Stimulated activated CD4-positive, alpha-beta T cell treated with anti-CD3 and anti-CD28 coated beads, Interleukin-2, amount 100 ng/mL, for 24 hours (primary cell): ENCODE data around the gene SRPK2.

Experiments
- DNase-seq, 2 donors: peaks; one replicate each; pipeline ENCODE4 v3.0.0-alpha.2; 2020

Gene SRPK2

DNA sequence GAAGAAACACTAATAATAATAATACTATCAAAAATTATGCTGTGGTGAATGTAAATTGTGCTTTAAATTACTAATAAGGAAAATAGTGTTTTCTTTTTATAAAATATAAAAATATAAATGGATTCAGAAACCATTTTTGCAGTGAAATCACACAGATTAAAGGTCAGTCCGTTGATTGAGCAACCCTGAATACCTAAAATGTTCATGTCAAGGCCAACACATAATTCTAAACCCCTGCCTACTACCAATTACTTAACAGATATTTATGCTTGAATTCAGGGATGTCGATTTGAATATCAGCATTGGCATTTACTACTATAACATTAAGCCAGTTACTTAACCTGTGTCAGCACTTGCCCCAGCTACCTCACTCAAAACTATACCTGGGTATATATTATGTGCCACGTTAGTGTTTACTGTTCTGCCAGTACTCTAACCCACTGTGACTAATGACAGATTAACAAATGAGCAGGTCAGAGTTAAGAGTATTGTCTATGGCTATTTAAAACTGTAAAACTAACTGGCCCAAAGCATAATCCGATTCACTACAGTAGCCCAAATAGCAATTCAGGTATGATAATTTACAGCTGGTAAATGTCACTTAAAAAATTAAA is 209.7 kb downstream of the SRPK2 start:
- no peak for DNase-seq

DNA sequence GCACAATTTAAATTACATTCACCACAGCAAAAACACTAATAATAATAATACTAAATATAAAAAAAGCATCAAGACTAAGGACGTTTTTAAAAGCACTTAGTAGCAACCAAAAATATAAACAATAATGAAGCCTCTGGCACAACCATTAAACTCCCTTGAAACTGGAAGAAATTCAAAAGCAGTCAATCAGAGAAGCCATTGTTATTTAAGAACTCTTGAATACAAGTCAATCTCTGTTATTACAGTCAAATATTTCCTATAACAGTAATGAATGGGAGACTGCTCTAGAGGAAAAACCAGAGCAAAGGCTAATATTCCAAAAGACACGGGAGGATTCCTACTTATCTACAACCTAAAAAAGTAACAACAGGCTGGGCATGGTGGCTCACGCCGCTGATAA is 210.5 kb downstream of the SRPK2 start:
- DNase-seq, result no peak

DNA sequence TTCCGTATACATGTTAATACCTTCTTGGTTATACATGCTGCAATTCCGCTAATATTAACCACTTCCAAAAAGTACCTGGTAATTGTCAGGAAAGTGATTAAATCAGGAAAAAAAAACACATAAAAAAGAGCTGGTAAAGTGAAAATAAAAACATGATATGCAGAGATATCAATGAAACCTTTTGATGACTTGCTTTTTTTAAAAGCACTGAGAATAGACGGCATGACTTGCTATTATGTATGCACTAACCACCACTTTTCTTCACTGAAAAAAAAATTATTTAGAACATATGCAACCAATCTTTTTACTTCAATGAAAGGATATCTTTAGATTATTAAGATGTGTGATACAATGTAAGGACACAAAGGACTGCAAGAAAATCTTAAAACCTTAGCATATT is 211.7 kb downstream of the SRPK2 start:
- no peak for DNase-seq

DNA sequence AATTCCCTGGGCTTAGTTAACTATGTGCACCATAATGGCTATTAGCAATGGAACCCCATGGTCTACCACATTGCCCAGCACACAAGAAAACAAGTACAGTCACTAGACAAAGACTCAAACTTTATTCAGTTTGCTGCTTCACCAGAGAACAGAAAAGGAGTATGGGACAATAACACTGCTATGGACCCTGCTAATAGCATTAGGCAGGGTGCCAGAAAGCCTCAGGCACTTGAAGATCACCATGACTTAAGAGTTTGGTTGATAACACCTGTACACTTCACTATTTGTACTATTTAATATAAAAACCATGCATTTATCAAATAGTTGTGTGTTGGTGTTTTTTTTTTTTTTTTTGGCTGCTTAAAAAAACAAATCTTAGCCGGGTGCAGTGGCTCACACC is 215.1 kb downstream of the SRPK2 start:
- no peak for DNase-seq

DNA sequence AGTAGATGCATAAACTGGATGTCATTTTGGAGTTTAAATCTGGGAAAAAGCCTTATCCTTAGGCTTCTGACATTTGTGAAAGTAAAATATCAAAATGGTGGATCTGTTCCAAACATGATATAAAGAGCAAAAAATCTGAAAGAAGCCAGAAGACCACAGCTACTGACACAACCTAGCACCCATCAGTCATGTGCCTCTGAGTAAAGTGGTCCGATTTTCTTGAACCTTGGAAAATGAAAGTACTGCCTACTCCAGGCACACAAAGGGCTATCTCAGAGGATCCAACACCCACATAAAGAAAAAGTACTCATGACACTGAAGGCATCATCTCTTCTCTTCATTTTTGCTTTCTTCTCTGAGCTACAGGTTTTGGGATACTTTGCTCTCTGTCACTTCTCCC is 224.0 kb downstream of the SRPK2 start:
- no peak for DNase-seq

DNA sequence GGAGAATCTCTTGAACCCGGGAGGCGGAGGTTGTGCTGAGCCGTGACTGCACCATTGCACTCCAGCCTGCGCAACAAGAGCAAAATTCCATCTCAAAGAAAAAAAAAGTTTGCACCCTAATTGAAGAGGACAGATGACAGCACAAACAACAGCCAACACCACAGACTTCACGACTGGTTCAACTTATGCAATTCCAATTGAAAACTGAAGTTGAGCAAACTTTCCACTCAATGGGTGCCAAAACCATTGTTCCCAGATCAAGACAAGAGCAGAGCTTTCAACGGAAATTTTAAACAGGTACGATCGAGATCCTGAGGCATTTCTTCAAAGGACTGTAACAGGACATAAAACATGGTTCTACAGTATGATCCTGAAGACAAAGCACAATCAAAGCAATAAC is 225.0 kb downstream of the SRPK2 start:
- DNase-seq, result no peak

DNA sequence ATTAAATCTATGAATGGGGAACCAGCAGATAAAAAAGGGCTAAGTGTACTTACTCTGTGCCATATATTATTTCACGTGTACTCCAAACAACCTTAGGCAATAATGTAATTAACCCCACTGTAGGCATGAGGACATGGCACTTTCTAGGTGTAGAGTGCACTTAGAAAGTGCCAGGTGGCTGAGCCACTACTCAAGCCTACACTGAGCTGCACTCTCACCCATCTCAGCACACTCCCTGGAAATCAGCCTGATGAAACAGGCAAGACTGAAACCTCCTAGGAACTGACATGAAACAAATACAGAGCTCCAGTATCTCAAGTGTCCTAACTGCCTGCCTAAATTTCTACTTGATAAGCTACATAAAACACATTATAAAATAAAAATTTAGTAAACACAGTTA is 227.4 kb downstream of the SRPK2 start:
- DNase-seq, result no peak

DNA sequence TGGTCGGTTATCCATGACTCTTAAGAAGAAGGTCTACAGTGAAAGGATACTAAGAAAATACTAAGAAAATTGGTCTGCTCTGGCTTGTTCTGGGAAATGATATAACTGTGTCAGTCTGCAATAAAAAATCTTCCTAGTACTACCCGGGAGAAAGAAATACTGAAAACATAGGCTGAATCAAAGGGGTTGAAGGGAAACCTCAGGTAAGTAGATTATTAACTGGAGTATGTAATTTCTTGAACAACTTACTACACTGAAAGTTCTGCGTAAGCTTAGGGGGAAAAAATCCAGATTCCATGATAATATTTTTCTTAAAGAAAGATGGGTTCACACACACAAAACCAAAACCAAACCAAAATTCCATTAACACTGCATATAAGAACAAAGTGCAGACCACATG is 231.4 kb downstream of the SRPK2 start:
- DNase-seq, result no peak

DNA sequence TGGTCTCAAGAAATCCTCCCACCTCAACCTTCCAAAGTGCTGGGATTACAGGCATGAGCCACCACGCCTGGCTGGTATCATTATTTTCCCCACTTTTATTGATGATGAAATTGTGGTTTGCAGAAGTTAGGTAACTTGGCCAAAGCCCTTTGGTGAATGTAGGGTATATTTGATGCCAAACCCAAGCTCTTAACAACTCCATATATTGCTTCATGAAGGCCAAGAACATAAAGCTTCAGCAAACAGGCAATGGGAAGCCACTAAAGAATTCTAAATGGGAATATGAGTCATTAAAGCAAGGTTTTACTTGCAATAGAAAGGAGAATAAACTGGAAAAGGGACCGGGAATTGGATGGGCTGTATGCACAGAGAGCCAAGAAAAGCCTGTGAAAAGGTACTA is 232.0 kb downstream of the SRPK2 start:
- DNase-seq, result no peak

DNA sequence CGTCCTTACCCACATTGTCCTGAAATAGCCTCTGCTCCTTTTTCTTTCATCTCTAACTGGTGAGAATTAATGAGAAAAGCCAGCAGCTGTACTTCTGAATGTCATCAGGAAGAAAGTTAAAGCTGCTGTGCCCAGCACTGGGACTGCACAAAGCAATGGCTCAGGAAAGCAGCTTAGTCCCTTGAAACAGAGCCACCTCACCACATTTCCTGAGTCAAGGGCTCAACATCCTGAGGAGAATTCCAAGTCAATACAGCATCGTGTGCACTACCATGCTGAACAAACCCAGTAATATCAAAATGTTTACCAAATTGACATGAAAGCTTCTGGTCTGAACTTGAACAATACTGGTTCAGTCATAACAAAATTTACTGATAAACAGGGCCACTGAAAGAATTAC is 234.6 kb downstream of the SRPK2 start:
- DNase-seq, result no peak

DNA sequence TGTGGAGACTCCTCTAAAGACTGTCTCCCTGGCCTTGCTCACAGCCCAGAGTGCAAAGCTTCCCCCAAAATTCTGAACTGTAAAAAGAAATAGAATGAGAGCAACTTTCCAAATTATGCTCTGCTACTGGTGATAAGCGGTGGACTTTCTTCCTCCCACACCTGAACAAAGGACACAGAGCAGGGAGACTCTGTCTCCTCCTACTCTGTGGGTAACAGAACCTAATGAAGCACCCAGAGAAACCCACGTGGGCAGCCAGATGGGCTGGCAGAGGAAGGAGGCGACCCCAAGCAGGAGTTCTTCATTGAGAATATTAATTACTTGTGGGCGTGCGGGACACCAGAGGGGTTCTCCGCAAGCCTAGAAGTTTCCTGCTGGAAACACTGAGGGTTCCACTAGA is 235.2 kb downstream of the SRPK2 start:
- no peak for DNase-seq

DNA sequence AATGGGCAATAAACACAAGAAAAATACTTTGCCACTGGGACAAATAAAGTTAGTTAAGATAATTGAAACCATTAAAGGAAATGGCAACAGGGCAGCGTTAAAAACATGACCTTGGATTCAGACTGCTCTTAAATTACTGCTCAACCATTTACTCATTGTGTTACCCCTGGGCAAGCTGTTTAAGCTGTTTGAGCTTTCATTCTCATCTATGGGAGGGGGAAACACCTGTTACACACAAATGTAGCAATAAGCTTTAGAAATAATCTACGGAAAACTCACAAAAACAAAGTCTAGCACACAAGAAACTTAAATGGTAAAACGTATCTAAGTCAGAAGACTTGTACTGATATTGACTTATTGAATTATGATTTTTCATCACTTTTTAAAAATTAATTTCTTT is 237.6 kb downstream of the SRPK2 start:
- no peak for DNase-seq

DNA sequence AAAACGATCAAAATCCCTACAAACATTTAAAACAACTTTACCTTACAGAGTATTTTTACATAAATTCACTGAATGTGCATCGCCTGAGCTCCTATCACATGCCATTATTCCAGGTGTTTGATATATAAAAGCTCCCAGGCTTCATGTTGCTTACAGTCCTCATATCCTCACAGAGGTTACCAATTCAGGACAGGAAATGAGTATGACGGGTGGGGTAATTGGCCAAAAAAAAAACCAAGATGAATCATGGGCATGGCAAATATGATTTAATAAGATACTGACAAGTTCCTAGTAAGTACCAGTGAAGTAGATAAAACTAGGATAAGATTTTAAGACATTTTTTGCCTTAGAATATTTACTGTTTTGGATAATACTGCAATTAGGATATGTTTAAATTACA is 238.9 kb downstream of the SRPK2 start:
- no peak for DNase-seq

DNA sequence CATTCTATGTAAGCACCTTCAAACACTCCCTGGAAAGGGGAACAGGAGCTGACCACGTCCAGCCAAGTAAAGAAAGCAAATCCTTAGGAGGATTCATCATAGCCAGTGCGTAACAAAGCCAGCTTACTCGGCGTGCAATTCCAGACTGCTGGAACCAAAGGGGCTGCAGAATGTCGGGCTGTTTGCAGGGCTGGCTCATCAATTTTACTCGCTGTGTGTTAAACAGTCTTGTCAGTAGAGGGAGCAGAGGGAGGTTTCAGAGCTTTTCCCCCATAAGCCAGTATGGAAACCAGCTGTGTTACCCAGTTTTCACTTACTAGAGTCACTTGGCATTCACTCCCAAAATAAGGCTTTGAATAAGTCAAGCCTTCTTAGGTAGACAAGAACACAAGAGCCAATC is 247.7 kb downstream of the SRPK2 start:
- DNase-seq, result no peak

DNA sequence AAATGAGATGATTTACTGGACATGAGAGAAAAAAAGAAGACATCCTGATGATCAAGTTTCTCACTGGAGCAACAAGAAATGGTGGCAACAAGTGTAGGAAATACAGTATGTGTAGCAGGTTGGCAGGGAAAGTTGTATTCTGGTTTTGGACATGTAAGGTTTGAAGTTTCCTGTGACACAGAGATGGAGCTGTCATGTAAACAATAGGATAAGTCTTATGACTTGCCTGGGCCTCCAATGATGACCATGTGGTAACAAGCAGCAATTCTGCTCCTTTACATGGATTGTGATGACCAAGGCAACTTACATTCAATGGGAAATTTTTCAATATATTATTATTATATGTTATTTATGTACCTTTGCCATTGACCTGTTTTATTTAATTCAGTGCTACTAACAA is 249.3 kb downstream of the SRPK2 start:
- no peak for DNase-seq

DNA sequence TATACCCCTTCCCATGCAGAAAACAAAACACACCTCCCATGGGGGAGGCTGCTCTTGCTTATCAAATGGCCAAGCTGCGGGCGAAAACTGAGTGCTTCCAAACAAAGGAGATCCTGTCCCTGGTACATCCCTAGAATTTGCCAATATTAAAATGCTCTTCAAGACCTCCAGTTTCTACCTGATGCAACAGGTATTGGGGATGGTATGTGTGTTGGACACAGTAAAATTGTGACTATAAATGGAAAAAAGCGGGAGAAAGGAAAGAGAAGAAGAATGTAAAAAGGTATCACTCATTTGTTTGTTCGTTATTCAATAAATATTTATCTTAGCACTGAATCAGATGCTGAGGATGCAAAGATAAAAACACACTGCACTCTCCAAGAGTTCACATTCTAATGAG is 250.8 kb downstream of the SRPK2 start:
- DNase-seq, result no peak

DNA sequence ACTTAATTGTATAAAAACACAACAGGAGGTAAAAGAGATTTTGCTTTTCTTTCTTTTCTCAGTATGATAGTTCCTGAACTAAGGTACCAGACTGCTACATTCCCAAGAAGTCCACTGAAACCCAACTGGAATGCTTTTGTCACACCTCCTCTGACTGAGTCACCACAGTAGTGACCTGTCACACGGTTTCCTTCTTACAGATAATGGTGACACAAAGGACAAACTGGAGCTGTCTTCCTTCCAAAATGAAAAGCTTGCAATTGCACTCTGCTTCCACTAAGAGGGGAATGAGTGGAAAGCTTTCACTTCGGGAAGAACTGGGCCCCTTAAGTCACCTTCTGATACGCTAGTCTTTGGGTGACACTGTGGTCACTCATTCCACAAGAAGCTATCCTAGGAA is 252.5 kb downstream of the SRPK2 start:
- no peak for DNase-seq

DNA sequence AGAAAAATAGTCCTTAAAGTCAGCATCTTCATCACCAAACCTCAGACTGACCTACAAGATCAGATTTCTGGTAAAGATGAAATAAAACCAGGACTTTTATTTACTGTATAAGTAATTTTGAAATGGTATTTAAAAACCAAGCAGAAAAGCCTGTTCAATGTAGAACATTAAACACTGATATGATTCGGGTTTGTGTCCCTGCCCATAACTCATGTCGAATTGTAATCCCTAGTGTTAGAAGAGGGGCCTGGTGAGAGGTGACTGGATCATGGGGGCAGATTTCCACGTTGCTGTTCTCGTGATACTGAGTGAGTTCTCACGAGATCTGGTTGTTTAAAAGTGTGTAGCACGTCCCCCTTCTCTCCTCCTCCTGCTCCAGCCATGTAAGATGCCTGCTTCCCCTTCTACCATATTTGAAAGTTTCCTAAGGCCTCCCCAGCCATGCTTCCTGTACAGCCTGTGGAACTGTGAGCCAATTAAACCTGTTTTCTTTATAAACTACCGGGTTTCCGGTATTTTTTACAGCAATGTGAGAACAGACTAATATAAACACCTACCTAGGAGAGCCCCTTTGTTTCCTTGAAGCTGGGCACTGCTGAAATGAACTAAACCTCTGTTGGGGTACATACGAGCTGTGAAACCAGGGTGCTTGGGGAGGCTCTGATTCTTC is 254.6 kb downstream of the SRPK2 start:
- DNase-seq, result no peak

DNA sequence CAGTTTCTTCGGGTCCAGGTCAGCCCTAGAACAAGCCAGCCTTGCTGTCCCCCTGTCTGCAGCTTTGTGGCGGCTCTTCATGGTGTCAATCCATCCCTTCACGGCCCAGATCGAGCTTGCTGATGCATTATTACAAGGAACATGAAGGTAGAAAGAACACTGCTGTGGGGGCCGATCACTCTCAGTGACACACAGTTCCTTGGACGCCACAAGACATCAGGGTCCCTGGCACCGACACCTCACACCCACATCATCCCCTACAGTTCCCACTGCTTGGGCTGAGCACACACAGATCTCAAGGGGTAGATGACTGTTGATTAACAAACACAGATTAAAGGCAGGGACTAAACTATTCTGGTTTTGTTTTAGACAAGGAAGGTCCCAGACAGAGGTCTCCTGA is 255.4 kb downstream of the SRPK2 start:
- no peak for DNase-seq

DNA sequence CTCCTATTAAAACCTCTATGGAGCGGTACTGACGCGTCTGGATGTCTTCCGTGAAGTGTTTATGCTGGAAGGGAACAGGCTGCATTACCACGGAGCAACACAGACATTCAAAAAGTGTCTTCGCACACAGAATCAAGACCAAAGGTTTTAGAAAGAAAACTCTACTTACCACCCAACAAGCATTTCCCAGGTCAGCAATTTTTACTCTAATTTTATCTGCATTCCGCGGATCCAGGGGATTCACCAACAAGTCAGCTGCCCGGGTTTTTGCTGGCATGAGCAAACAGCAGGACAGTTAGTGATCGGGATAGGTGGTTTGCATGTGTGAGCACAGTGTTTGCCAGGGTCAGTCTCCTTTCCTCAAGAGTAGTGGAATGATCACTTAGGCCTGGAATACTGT is 255.9 kb downstream of the SRPK2 start:
- DNase-seq, result no peak

DNA sequence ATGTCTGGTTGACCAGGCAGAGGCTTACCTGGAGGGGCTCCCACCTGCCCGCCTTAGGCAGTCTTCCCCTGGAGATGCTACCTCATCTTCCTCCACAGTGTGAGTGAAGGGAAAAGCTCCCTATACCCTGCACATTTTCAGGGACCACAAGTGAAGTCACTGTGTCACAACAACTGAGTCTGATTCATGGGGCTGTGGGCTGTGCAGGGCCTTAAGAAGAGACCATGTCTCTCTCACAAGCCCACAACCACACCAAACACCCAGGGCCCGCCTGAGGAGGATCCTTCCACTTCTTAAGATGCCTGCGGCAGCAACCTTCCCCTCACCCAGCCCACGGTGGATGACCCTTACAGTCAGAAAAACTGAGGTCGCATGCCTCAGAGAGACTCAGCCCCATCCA is 256.4 kb downstream of the SRPK2 start:
- DNase-seq, result no peak

DNA sequence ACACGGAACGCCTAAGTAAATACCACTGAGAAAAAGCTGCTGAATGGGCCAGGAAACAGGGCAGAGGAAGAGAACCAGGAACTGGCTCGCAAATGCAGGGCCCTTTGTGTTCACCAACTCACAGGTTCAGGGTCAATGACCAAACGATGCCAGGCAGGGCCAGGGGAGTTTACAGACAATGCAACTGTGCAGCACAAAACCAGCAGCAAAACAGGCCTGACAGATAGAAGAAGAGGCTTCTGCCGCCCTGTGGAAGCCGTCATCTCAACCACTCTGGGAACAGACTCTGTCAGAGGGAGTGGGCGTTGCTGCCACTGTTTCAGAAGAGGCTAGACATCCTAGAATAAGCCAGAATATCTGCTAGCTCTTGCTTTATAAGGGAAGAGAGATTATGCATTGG is 256.8 kb downstream of the SRPK2 start:
- DNase-seq, result no peak

DNA sequence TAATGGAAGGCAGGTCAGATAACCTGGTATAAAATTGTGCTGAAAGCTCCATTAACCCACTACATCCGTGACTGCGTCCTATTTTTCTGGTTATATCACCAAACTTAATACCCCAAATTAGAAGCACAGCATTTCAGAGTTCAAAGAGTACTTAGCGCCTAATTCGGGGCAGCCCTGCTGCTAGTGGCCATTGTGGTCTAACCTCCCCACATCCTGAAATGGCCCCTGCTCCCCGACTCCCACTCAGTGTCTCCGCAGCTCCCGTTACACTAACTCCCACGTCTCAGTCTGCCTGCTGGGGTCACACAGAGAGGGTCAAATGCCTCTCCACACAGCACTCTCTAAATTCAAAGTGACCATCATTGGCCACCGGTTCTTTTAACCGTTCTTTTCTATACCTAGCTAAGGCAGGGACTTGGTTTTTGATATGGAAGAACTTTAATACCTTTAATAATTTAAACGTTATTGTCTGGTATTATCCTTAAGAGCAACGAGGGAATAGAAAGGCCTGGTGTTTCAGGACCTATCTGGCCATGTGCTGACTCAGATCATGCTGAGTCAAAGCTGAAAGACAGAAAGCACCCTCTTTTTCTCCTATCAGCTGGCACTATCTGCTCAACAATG is 257.6 kb downstream of the SRPK2 start:
- no peak for DNase-seq

DNA sequence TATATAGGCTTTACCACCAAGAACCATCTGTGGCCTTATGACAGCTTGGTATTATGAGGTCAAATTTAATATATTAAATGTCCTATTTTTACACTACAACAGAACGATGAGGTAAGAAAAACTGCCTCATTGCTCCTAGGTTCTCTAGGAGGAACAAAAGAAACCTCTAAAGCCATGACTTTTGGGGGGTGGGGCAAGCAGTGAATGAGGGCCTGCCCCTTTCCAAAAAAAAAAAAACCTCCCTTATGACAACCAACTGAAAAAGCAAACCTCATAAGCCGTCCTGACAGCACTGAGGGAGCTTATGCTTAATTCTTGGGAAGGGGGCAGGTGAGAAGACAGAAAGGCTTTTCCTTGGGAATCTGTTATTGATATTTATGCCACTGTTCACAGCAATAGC is 258.1 kb downstream of the SRPK2 start:
- DNase-seq, result no peak

DNA sequence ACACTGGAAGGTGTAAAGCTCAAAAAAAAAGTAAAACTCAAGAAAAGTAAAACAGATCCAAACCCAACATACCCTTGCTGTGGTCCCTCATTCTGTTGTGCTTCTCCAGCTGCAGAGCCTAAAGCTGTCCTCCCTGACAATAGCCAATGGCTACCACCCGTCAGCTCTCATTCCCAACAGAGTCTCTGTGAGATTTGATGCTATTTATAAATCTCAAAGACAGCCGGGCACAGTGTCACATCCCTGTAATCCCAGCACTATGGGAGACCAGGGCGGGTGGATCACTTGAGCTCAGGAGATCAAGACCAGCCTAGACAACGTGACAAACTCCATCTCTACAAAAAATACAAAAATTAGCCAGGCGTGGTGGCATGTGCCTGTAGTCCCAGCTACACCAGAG is 258.7 kb downstream of the SRPK2 start:
- DNase-seq, result no peak
